ENCODE data around the gene SLC45A2.

- TF ChIP-seq POLR2AphosphoS5 (IDR thresholded peaks at IDR 0.05) = no peak
- no peak for TF ChIP-seq CTCF (IDR thresholded peaks at IDR 0.05)
- no peak for TF ChIP-seq POLR2A (IDR thresholded peaks at IDR 0.05; ENCODE audit: low read depth)
- TF ChIP-seq EP300 (IDR thresholded peaks at IDR 0.05) = no peak
These were observed 45.6 kb downstream of the SLC45A2 start for GRCh38 chr5:33938881-33939280.
